A172 (cell line): ENCODE data around the gene CEP89. TPM values are rescaled to one million over a fixed set of nuclear protein-coding genes. Genes with fewer than 3 reads are reported as not detected.
"Not testable (repeated sequence)": the region's sequence is repeated elsewhere in the genome, so short reads cannot be mapped to it uniquely, and the experiment has no call there.

Experiments used
- DNase-seq: peaks from one replicate; pipeline ENCODE4 v3.0.0-alpha.2; 2015; ENCODE audit warnings: low spot score
- total RNA-seq: library from RNA; depleted of rRNA; stranded (reverse); fragments of >200 nt; shearing (Covaris generic); gene quantifications from 2 replicates; pipeline ENCODE4 v1.2.3, GENCODE V29; 2014; rRNA removed

Gene CEP89
- 34.8 and 35.9 TPM in 2 replicates for total RNA-seq

- peak; percentile 99 for DNase-seq
Measured at GRCh38 chr19:32971715-32972540, at the start of gene CEP89, which contains the start of gene FAAP24. Gene CEP89, minus strand, starts transcription at chr19:32971958. Its CDS starts 84 bp downstream, at chr19:32971874. Gene FAAP24, plus strand, starts transcription at chr19:32972242. Its CDS starts 955 bp downstream, at chr19:32973197.

- DNase-seq = not testable (repeated sequence)
Measured at GRCh38 chr19:33010891-33011290, 39.1 kb upstream of the CEP89 start.

DNA sequence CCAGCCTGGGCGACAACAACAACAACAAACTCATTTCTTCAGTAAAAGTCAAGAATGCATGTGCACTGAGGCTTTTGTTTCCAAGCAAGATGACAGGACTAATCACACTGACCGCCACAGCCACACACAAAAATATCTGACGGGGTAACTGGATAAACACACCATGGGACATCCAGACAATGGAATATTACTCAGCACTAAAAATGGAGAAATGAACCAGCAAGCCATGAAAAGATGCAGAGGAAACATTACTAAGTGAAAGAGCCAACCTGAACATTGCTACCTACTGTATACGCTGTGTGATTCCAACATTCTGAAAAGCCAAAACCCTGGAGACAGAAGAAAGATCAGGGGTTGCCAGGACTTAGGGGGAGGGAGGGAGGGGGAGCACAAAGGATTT, 37.0 kb upstream of the CEP89 start:
- no peak for DNase-seq

GRCh38 chr19:33005440-33005839, 33.7 kb upstream of the CEP89 start:
- DNase-seq = no peak

DNA sequence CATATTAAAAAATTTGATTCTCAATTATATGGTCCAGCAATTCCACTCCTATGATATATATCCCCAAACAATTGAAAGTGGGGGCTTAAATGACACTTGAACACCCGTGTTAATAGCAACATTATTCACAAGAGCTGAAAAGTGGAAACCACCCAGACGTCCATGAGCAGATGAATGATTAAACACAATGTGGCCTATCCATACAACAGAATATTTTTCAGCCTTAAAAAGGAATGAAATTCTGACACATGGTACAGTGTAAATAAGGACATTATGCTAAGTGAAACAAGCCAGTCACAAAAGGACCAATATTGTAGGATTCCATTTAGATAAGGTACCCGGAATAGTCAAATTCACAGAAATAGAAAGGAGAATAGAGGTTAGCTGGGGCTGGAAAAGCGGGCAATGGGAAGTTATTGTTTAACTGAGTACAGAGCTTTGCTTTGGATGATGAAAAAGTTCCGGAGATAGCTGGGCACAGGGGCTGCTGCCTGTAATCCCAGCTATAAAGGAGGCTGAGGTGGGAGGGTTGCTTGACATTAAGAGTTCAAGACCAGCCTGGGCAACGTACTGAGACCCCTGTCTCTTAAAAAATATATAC, 31.8 kb upstream of the CEP89 start:
- not testable (repeated sequence) for DNase-seq

DNA sequence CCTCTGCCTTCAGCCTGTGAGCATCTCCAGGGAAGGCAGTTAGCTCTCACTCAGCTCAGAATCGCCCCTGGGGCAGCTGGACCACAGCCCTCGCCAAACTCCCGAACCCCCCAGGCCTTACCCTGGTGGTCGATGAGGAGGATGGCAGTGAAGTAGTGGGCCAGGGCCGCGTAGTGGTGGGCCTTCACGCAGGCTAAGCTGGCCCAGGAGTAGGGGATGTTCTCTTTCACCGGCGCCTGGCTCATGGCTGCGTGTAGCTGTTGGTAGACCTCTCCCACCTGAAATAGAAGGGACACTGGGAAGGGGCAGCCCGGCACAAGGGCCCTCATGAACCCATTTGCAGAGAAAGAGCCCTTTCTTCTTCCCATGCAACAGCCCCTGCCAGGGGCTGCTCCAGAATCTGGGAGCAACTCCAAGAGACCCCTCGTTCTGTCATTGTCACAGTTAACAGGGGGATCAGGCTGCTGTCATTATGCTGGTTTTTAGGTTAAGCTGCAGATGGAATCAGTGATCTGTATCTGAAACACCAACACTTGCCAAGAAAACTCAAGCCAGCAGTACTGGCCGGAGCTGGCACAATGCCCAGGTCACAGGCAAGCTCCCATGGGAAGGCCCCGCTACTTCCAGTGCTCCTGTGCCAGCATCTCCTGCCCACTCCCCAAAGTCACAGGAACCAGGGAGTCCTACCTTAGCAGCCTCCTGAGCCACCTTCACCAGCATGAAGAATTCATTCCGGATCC, 30.5 kb upstream of the CEP89 start:
- DNase-seq = not testable (repeated sequence)

DNA sequence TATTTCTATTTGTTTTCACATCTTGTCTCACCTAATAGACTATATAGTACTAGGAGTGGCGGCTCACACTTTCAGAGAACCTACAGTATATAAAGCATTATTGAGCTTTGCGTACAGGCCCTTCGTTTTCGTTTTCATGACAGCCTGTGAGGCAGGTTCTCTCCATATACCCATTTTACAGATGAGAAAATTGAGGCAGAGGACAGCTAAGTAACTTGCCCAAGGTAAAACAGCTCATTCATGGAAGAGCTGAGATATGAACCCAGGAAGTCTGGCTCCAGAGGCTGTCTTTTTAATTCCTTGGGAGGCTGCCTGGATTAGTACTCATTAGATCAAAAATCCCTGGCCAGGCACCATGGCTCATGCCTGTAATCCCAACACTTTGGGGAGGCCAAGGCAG, 29.2 kb upstream of the CEP89 start:
- DNase-seq = no peak

DNA sequence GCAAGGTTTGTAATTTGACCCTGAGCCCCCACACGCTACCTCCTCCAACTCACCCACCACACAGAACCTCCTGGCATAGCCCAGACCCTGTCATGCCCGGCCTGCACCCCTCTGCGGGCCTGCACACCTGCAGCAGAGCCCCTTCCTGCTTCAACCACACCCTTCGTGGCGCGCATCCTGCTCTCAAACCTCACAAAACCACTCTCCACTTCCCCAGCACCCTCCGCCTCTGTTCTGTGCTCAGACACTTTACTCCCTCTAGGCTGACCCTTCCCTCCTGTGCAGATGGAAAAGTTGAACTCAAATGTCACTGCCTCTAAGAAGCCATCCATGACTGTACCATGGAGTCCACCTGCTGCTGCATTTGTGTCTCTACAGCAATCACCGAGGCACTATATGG, 28.8 kb upstream of the CEP89 start:
- no peak for DNase-seq

DNA sequence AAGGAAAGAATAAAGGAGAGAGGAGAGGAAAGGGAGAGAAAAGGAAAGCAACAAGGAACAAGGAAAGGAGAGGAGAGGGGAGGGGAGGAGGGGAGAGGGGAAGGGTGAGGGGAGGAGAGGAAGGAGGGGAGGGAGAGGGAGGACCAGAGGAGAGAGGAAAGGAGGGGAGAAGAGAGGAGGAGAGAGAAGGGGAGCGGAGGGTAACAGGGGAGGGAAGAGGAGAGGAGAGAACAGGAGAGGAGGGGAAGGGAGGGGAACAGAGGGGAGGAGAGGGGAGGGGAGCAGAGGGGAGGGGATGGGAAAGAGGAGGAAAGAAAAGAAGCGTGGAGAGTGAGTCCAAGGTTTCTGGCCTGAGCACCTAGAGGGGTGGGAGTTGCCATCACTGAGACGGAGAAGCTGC, 27.0 kb upstream of the CEP89 start:
- DNase-seq = no peak

DNA sequence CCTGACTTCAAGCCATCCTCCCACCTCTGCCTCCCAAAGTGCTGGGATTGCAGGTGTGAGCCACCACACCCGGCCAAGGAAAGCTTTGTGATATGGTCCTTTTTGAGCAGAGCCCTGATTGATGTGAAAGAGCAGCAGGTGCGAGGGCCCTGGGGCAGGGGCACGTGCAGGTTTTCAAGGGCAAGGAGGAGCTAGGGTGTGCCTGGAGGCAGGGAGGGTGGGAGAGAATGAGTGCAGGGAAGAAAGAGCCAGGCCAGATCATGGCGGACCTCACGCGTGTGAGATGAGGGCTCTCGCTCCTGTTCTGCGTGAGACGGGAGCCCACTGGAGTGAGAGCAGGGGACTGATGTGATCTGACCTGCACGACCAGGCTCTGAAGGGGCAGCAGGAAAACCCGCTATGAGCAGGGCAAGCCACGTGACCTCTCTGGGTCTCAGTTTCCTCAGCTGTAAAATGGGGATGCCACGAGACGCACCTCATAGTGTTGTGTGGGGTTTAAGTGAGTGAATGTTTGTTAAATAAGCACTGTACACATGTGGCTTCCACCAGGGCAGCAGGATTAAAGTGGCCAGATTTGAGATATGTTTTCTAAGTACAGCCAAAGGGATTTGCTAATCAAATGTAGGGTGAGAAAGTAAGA, 26.1 kb upstream of the CEP89 start:
- DNase-seq = no peak

- not testable (repeated sequence) for DNase-seq
Measured at GRCh38 chr19:32997061-32997464, 25.3 kb upstream of the CEP89 start.

DNA sequence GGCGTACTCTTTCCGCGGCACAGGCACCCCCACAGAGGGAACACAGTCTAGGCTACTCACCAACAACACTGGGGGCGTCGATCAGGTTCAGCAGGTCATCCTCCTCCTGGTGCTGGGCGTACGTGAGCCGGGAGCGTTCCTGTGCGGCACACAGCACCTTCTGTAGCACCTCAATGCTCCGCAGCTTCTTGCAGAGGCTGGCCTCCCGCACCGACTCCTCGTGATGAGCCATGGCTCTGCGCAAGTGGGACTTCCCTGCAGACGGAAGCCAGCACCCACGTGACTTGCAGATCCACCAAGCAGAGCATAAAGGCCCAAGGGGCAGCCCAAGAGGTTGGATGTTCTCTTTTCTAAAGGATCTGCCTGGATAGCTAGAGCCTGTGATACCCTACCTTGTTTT, 24.2 kb upstream of the CEP89 start:
- DNase-seq = not testable (repeated sequence)

DNA sequence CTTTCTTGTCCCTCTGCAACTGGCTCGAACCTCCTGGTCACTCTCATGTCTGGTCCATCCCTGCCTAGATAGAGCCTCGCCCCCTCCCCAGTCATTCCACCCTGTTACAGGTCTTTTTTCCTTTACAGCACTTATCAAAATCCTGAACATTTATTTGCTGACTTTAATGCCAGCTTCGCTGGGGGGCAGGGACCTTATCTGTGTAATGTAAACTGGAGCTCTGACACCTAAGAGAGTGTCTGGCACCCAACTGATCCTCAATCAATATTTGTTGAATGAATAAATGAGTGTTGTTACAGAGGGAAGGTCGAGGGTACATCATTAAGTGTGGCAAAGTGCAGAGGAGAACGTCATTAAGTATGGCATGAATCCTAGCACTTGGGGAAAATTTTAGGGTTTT, 17.0 kb upstream of the CEP89 start:
- DNase-seq = no peak

GRCh38 chr19:32988254-32988653, 16.5 kb upstream of the CEP89 start:
- DNase-seq = not testable (repeated sequence)

GRCh38 chr19:32982488-32982887, 10.7 kb upstream of the CEP89 start:
- DNase-seq = not testable (repeated sequence)

GRCh38 chr19:32979807-32980206, 8.0 kb upstream of the CEP89 start:
- DNase-seq = not testable (repeated sequence)

GRCh38 chr19:32977813-32978212, 6.1 kb upstream of the CEP89 start:
- not testable (repeated sequence) for DNase-seq

DNA sequence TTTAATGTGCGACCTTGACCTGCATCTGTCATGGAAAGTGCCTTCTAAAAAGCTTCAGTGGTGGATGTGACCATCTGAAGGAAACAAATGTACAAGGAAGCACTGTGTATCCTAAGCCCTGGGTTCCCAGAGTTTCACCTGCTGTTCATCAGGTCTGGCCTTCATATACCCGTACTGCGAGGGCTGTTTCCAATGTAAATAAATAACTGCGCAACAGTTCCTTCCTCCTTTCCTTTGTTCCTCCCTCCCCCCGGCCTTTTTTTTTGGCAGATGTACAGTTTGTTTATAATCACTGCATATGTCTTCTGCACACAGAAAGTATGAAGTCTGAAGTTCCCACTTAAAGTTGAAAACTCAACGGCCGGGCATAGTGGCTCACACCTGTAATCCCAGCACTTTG, 5.5 kb upstream of the CEP89 start:
- DNase-seq = no peak

DNA sequence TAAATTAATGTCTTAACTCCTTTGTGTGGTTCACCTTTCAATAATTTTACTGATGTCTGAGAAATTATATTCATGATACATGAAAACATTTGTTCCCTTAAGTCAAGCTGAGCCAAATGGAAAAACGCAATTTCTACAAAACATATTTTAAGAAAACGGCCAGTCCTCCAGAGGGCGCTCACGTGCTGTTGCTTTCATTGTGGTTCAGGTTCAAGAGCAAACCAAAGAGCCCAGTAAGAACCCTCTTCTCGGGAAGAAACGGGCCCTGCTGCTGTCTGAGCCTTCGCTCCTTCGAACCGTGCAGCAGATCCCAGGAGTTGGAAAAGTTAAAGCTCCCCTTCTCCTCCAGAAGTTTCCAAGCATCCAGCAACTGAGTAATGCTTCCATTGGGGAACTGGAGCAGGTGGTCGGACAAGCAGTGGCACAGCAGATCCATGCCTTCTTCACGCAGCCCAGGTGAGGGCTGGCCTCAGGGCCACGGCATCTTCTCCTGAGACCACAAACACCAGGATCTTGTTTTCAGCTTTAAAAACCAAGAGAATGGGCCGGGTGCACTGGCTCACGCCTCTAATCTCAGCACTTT, 4.6 kb upstream of the CEP89 start:
- DNase-seq = peak; percentile 60

DNA sequence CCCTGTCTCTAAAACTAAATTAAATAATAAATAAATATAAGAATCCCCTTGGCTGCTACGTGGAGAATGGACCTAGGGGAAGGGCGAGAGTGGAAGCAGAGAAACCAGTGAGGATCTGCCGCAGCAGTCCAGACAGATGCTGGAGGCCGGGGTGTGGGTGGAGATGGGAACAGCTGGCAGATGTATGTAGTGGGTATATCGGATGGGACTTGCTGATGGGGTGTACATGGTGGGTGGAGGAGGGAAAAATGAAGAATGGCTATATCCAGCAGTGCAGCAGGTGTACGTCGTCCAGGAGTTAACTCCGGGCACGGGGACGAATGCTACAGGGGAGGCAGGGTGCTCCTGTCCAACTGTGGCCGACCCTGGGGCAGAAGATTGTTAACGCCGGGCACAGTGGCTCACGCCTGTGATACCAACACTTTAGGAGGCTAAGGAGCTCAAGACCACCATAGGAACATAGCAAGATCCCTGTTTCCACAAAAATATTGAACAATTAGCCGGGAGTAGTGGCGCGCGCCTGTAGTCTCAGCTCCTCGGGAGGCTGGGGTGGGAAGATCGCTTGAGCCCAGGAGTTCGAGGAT, 654 bp downstream of the CEP89 start:
- DNase-seq = peak; percentile 4

GRCh38 chr19:32969549-32969948, 2.2 kb downstream of the CEP89 start:
- DNase-seq = no peak
